ENCODE measurements around the gene GSKIP. TPM values are rescaled to one million over a fixed set of nuclear protein-coding genes. Genes with fewer than 3 reads are reported as not detected.
"Not testable (repeated sequence)": the region's sequence is repeated elsewhere in the genome, so short reads cannot be mapped to it uniquely, and the experiment has no call there.

GSKIP gene, protein sequence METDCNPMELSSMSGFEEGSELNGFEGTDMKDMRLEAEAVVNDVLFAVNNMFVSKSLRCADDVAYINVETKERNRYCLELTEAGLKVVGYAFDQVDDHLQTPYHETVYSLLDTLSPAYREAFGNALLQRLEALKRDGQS
- polyA plus RNA-seq, result 10 to 100 TPM; 18.0 to 23.2 (median 21.2) TPM

DNA sequence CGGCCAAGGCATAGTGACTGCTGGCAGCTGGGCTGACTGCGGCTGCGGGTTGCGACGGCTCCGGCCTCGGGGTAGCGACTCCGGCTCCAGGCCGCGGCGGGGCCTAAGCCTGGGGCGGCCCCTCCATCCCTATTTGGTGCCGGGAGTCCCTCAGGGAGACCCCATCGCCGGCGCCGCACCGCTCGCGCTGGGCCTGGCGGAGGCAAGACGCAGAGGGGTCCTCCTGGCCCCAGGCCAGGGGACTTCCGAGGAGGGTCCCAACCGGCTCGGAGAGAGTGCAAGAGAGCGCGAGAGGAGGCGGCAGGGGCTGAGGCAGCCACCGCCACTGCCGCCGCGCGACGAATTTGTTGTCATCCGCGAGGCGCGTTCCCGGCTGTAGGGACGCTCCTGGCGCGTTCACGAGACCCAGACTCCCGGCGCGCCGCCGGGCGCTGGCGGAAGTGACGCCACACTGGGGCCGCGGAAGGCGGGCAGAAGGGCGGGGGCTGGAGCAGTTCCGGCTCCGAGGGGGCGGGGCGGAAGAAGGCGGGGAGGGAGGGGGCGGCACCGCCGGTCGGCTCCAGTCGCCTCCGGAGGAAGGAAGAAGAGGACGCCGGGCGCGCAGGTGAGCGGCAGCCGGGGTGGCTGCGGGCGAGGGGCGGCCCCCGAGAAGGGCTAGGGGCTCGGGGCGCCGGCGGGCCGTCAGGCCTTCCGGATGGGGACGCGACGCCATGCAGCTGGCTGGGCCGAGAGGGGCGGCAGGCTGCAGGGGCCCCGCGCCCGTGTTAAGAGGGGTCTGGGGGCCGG is at the start of gene GSKIP, which contains the start of gene ATG2B:
GSKIP (plus strand) TSS at position 562 of the 786 bp plus-strand sequence. CDS start 18,722 bp downstream, outside the sequence.
ATG2B (minus strand) TSS at position 377 of the 786 bp plus-strand sequence; CDS start at position 12, 365 bp downstream.
- Mint-ChIP-seq H3K27ac (peak within 1 kb of the TSS; percentile 84 to 96 (median 93)), H3K36me3 (peaks cover 0 to 5% (median 0%) of the 10 kb centered on the region in 3 donors)

DNA sequence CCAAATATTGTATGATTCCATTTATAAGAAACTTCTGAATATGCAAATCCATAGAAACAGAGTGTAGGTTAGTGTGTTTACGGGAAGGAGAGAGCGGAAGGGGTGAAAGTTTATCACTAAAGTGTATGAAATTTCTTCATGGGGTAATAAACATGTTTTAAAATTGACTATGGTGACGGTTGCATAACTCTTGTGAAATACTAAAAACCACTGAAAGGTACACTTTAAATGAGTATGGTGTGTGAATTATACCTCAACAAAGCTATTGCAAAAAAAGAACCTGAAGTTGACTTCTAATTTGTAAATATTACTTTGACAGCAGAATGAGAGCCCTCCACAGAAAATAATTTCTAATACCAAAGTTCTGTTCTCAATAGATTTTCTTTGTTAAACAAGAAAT is 47.2 kb upstream of the GSKIP start:
- H3K36me3 Mint-ChIP-seq, result peaks cover 33 to 48% (median 38%) of the 10 kb centered on the region in 3 donors
- H3K27me3 Mint-ChIP-seq (ENCODE audit: low read depth in 3 of 3), result peaks cover 0 to 1% (median 0%) of the 10 kb centered on the region in 3 donors
- H3K27ac Mint-ChIP-seq, result no peak overlapping the region
- no peak for DNase-seq
- no peaks in the 10 kb centered on the region for H3K9me3 Mint-ChIP-seq
- H3K4me3 Mint-ChIP-seq, result no peak overlapping the region
- no peaks in the 10 kb centered on the region for H3K4me1 Mint-ChIP-seq

More for the DNA sequence above, at the start of gene GSKIP, which contains the start of gene ATG2B:
- H3K27me3 Mint-ChIP-seq (ENCODE audit: low read depth in 3 of 3), result peaks cover 1 to 5% (median 4%) of the 10 kb centered on the region in 3 donors
- H3K4me3 Mint-ChIP-seq, result peak within 1 kb of the TSS; percentile 88 to 97 (median 91)
- H3K4me1 Mint-ChIP-seq, result peaks cover 42 to 56% of the 10 kb centered on the region in 2 donors
- peak; percentile 95 to 97 (median 97) for DNase-seq
- H3K9me3 Mint-ChIP-seq, result no peaks in the 10 kb centered on the region

DNA sequence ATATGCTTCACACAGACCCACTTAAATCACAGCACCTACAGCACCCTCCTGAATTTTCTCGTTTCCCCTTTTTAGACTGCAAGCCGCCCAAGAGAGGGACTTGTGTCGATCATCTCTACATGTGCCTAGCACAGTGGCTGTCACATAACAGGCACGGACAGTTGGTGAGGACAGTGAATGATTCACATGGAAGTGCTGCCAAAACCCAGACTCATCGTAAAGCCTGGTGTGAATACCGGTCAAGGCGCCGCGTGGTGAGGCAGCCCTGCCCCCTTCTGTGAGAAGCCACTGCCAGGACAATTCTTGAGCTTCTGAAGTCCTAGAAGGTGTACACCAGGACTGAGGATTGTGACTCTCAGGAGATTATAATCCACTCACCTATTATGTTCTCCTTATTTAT is 44.5 kb upstream of the GSKIP start:
- Mint-ChIP-seq H3K4me3 (no peak overlapping the region), H3K27ac (peak overlapping the region in 1 of 6 donors; percentile 1), H3K27me3 (ENCODE audit: low read depth in 3 of 3) (no peaks in the 10 kb centered on the region), H3K9me3 (no peaks in the 10 kb centered on the region), H3K36me3 (peaks cover 36 to 58% (median 46%) of the 10 kb centered on the region in 3 donors), H3K4me1 (no peaks in the 10 kb centered on the region)
- no peak for DNase-seq

DNA sequence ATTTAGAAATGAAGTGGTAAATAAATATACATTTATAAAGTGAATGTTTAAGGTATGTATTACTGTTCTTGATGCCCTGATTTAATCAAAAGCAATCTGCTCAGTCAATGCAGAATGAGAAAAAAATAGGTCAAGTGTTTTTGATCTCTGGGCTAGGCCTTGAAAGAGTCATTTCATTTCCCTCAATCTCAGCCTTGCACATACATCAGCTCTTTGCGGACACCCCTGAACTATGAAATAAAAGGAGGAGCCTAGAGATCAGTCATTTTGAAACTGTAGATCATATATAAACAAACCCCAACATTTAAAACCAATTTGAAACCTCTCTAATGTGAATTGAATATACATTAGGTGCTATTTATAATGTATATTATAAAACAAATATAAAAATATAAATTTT is 42.7 kb upstream of the GSKIP start:
- Mint-ChIP-seq H3K4me1 (no peaks in the 10 kb centered on the region), H3K4me3 (no peak overlapping the region), H3K27me3 (ENCODE audit: low read depth in 3 of 3) (no peaks in the 10 kb centered on the region), H3K9me3 (no peaks in the 10 kb centered on the region), H3K36me3 (peaks cover 24 to 55% (median 54%) of the 10 kb centered on the region in 3 donors), H3K27ac (no peak overlapping the region)
- DNase-seq, result no peak

DNA sequence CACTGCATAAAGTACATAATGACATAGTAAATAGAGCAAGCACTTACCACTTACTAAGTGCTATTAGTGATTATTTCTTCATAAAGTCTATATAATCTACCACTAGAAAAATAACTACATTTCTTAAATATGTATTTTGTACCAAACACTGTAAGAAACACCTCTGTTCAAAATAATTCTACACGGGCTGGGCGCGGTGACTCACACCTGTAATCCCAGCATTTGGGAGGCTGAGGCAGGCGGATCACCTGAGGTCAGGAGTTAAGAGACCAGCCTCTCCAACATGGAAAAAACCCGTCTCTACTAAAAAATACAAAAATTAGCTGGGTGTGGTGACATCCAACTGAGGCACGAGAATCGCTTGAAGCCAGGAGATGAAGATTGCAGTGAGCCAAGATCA is 39.1 kb upstream of the GSKIP start:
- Mint-ChIP-seq H3K4me1 (no peaks in the 10 kb centered on the region), H3K27me3 (ENCODE audit: low read depth in 3 of 3) (no peaks in the 10 kb centered on the region), H3K27ac (no peak overlapping the region), H3K36me3 (peaks cover 17 to 48% (median 41%) of the 10 kb centered on the region in 3 donors), H3K9me3 (no peaks in the 10 kb centered on the region), H3K4me3 (no peak overlapping the region)
- no peak for DNase-seq

DNA sequence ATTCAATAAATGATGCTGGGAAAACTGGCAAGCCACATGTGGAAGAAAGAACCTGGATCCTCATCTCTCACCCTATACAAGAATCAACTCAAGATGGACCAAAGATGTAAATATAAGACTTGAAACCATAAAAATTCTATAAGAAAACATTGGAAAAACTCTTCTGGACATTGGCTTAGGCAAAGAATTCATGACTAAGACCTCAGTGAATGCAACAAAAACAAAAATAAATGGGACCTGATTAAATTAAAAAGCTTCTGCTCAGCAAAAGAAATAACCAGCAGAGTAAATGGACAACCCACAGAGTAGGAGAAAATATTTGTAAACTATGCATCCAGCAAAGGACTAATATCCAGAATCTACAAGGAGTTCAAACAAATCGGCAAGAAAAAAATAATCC is 24.8 kb upstream of the GSKIP start:
- DNase-seq, result no peak
- Mint-ChIP-seq H3K27me3 (ENCODE audit: low read depth in 3 of 3) (no peaks in the 10 kb centered on the region), H3K4me3 (no peak overlapping the region), H3K9me3 (no peaks in the 10 kb centered on the region), H3K4me1 (no peaks in the 10 kb centered on the region), H3K36me3 (peaks cover 7 to 26% (median 16%) of the 10 kb centered on the region in 3 donors), H3K27ac (no peak overlapping the region)

DNA sequence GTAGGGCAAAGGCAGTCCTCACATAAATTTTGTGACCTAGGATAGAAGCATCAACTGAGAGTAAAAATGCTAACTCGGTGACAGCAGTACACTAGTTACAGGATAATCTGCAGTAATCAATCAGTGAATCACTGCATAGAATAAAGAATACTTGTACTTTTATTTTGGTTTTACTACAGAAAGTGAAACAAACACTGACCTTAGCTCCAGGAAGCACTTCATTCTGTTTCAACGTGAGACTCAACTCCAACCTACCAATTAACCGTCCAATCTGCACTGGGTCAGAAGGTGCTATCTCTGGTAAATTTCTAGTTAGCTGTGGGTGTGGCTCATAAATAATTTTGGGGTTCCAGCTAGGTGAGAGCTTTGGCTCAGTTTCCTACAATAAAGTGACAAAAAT is 22.0 kb upstream of the GSKIP start:
- H3K27ac Mint-ChIP-seq, result no peak overlapping the region
- peaks cover 3 to 26% (median 9%) of the 10 kb centered on the region in 3 donors for H3K36me3 Mint-ChIP-seq
- H3K9me3 Mint-ChIP-seq, result no peaks in the 10 kb centered on the region
- peaks cover 0 to 6% of the 10 kb centered on the region in 2 donors for H3K4me1 Mint-ChIP-seq
- H3K4me3 Mint-ChIP-seq, result no peak overlapping the region
- no peak for DNase-seq
- no peaks in the 10 kb centered on the region for H3K27me3 Mint-ChIP-seq (ENCODE audit: low read depth in 3 of 3)

DNA sequence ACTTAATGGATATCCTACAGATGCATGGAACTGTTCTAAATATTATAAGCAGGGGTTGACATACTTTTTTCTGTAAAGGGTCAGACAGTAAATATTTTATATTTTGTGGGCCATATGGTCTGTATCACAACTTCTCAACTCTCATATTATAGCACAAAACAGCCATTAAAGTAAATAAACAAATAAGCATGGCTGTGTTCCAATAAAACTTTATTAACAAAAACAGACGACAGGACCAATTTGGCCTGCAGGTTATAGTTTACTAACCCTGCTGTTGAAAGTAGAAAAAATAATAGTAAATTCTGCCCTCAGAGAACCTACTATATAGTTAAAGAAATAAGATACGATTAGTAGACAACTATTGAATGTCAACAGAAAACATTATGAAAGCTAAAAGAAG is 17.7 kb upstream of the GSKIP start:
- DNase-seq, result no peak
- Mint-ChIP-seq H3K27ac (no peak overlapping the region), H3K4me3 (no peak overlapping the region), H3K36me3 (peaks cover 0 to 4% (median 0%) of the 10 kb centered on the region in 3 donors), H3K4me1 (peaks cover 10 to 32% of the 10 kb centered on the region in 2 donors), H3K27me3 (ENCODE audit: low read depth in 3 of 3) (peaks cover 0 to 1% (median 0%) of the 10 kb centered on the region in 3 donors), H3K9me3 (no peaks in the 10 kb centered on the region)

DNA sequence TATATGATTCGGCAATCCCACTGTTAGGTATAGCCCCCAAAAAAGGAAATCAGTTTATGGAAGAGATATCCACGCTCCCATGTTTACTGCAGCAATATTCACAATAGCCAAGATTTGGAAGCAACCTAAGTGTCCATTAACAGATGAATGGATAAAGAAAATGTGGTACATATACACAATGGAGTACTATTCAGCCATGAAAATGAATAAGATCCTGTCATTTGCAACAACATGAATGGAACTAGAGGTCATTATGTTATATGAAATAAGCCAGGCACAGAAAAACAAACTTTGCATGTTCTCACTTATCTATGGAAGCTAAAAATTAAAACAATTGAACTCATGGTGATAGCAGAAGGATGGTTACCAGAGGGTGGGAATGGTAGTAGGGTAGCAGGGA is 15.4 kb upstream of the GSKIP start:
- not testable (repeated sequence) for H3K27me3 Mint-ChIP-seq (ENCODE audit: low read depth in 3 of 3); H3K27ac Mint-ChIP-seq; H3K4me3 Mint-ChIP-seq; H3K36me3 Mint-ChIP-seq; DNase-seq; H3K9me3 Mint-ChIP-seq
- peaks cover 10 to 32% of the 10 kb centered on the region in 2 donors for H3K4me1 Mint-ChIP-seq

DNA sequence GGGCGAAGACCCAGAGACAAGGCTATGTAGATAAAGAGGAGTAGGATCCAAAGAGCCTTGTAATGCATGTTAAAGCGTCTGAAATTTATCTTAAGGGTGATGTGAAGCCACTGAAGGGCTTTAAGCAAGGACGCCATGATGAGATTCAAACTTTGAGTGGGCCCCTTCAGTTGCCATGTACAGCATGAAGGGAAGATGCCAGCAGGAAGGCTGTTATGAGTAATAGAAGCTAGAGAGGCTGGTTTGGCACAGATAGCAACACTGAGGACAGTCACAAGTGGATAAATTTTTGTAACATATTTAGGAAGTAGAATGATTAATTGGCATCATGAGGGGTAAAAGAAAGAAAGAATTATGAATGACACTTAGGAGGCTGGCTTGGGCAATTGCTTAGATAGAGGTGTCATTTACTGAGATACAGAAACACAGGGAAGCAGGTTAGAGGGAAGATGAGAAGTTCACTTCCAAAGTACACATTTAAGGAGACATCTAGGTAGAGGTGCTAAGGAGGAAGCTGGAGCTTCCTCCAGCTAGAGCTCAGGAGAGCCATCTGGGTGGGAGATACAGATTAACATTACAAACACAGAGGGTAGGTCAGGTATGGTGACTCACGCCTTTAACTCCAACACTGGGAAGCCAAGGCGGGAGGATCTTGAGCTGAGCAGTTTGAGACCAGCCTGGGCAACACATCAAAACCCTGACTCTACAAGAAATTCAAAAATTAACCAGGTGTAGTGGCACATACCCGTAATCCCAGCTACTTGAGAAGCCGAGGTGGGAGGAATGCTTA is 13.8 kb upstream of the GSKIP start:
- Mint-ChIP-seq H3K27me3 (ENCODE audit: low read depth in 3 of 3) (peaks cover 0 to 1% (median 0%) of the 10 kb centered on the region in 3 donors), H3K27ac (no peak overlapping the region), H3K36me3 (peaks cover 0 to 4% (median 0%) of the 10 kb centered on the region in 3 donors), H3K4me1 (peaks cover 10 to 37% of the 10 kb centered on the region in 2 donors), H3K4me3 (no peak overlapping the region), H3K9me3 (no peaks in the 10 kb centered on the region)
- no peak for DNase-seq

DNA sequence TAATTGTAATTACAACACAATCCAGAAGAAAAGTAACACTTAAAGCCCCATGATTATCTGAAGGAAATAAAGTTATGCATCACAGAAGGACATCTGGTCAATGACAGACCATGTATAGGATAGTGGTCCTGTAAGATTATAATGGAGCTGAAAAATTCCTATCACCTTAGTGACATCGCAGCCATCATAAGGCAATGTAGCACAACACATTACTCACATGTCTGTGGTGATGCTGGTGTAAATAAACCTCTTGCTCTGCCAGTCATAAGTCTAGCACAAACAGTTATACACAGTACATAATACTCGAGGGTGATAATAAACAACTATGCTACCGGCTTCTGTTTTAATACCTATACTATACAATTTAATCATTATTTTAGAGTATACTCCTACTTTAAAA is 11.3 kb upstream of the GSKIP start:
- Mint-ChIP-seq H3K4me3 (no peak overlapping the region), H3K27ac (peak overlapping the region in 1 of 6 donors; percentile 25)

DNA sequence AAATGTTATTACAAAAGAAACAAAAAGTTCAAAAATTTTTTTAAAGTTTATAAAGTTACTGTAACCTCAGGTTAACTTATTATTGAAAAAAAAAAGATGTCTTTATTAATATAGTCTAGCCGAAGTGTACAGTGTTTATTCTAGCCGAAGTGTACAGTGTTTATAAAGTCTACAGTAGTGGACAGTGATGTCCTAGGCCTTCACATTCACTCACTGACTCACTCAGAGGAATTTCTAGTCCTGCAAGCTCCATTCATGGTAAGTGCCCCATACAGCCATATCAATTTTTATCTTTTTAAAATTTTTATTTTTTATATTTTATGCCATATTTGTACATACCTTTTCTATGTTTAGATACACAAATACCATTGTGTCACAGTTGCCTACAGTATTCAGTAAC is 10.6 kb upstream of the GSKIP start:
- Mint-ChIP-seq H3K9me3 (no peaks in the 10 kb centered on the region), H3K27ac (no peak overlapping the region), H3K4me1 (peaks cover 10 to 41% of the 10 kb centered on the region in 2 donors), H3K27me3 (ENCODE audit: low read depth in 3 of 3) (peaks cover 0 to 2% (median 1%) of the 10 kb centered on the region in 3 donors), H3K4me3 (no peak overlapping the region), H3K36me3 (peaks cover 0 to 4% (median 4%) of the 10 kb centered on the region in 3 donors)
- no peak for DNase-seq

More for the DNA sequence above, 11.3 kb upstream of the GSKIP start:
- no peak for DNase-seq
- Mint-ChIP-seq H3K27me3 (ENCODE audit: low read depth in 3 of 3) (peaks cover 0 to 2% (median 1%) of the 10 kb centered on the region in 3 donors), H3K4me1 (peaks cover 11 to 42% of the 10 kb centered on the region in 2 donors), H3K36me3 (peaks cover 0 to 4% (median 4%) of the 10 kb centered on the region in 3 donors), H3K9me3 (no peaks in the 10 kb centered on the region)

DNA sequence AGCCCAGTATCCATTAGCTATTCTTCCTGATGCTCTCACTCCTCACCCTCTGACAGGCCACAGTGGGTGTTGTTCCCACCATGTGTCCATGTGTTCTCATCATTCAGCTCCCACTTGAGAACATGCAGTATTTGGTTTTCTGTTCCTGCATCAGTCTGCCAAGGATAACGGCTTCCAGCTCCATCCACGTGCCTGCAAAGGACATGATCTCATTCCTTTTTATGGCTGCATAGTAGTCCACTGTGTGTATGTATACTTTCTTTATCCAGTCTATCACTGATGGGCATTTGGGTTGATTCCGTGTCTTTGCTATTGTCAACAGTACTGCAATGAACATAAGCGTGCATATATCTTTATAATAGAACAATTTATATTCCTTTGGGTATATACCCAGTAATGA is 9.1 kb upstream of the GSKIP start:
- Mint-ChIP-seq H3K27me3 (ENCODE audit: low read depth in 3 of 3) (peaks cover 0 to 2% (median 2%) of the 10 kb centered on the region in 3 donors), H3K4me1 (peaks cover 10 to 34% of the 10 kb centered on the region in 2 donors), H3K36me3 (peaks cover 0 to 4% (median 0%) of the 10 kb centered on the region in 3 donors), H3K27ac (no peak overlapping the region), H3K4me3 (no peak overlapping the region), H3K9me3 (no peaks in the 10 kb centered on the region)
- no peak for DNase-seq

Data from immature natural killer cell (primary cell).